ENCODE results near the gene NAXE.

DNA sequence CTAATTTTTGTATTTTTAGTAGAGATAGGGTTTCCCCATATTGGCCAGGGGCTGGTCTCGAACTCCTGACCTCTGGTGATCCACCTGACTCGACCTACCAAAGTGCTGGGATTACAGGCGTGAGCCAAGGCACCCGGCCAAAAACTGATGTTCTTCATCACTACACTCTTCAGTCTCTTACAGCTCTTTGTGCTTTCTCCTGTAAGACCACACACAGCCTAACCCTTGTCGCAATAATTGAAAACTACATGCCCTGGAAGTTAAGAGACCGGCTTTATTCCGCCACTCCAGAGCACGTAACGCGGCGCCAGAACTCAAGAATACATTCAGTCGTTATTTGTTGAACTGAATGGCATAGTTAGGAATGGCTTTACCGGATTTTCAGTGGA lies 9.2 kb downstream of the NAXE start:
- TF ChIP-seq CTCF (IDR thresholded peaks at IDR 0.05; ENCODE audit: low read length) (no peak), EZH2 (optimal IDR thresholded peaks at IDR 0.05; ENCODE audit: low read depth, low read length) (no peak)

Measured in MM.1S (cell line).